Stimulated activated CD4-positive, alpha-beta T cell treated with anti-CD3 and anti-CD28 coated beads, Interleukin-1b, Interleukin-23, amount 100 ng/mL, for 24 hours (primary cell): Measurements from ENCODE around the gene SGF29.
"Not testable (repeated sequence)": the region's sequence is repeated elsewhere in the genome, so short reads cannot be mapped to it uniquely, and the experiment has no call there.

Experiments used
- DNase-seq, 4 experiments: peaks; one replicate each; pipeline ENCODE4 v3.0.0-alpha.2; 2020; ENCODE audit warnings: low read depth in 4 of 4, low spot score in 1 of 4

The SGF29 gene

GRCh38 chr16:28532940-28533647, 20.6 kb upstream of the SGF29 start:
- DNase-seq: no peak

DNA sequence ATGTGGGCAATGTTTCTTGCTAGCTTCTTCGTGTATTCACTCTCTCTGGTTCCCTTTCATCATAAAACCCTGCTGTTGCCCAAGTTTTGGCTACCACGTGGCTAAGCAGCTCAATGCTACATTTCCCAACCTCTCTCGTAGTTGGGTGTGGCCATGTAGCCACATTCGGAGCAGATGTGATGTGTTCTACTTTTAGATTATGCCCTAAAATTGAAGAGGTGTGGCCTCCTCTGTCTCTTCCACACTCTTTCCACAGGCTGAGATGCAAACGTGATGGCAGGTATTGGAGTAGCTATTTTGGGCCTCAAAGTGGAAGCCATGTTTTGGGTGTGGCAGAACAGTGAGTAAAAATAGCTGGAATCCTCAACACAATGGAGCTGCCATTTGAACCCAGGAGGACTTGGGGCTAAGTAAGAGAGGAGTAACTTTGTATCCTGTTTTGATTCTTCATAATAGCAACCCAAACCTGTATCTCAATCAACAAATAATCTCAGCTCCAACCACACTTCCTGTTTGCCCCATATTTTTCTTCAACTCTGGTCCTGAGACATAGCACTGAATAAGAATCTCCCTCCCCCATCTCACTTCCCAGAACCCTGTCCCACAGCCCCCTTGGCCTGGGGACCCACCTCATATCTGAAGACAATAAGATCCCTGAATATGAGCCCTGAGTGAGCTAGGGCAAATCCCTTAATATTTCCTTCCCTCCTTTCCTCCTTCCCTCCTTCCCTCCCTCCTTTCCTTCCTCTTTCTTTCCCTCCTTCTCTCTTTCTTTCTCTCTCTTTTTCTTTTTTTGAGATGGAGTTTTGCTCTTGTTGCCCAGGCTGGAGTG, 19.0 kb upstream of the SGF29 start:
- no peak for DNase-seq

DNA sequence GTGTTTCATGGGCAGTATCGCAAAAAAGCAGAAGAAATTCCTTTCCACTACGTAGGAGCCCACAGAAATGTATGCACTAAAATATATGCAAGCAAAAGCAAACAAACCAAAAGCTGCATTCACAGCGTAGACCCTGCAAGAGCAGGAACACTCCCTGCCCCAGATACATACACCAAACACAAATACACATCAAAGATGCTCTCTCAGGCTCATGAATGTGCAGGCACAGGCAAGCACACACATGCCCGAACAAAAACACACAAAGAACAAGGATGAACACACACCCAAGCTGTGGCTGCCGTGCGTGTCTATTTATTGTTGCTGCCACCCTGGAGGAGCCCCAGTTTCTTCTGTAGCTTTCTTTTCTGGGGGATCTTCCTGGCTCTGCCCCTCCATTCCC, 16.6 kb upstream of the SGF29 start:
- no peak for DNase-seq

GRCh38 chr16:28537964-28538732, 15.6 kb upstream of the SGF29 start:
- DNase-seq: no peak

GRCh38 chr16:28538733-28539596, 14.8 kb upstream of the SGF29 start, which contains the start of gene NUPR1:
Gene NUPR1 (minus strand): TSS chr16:28538974. CDS start chr16:28538907, 67 bp downstream.
- DNase-seq: no peak

- DNase-seq: no peak
These were observed 13.4 kb upstream of the SGF29 start for GRCh38 chr16:28540346-28540745.

GRCh38 chr16:28542646-28543045, 11.1 kb upstream of the SGF29 start:
- no peak for DNase-seq

GRCh38 chr16:28543072-28543471, 10.6 kb upstream of the SGF29 start:
- DNase-seq: no peak

DNA sequence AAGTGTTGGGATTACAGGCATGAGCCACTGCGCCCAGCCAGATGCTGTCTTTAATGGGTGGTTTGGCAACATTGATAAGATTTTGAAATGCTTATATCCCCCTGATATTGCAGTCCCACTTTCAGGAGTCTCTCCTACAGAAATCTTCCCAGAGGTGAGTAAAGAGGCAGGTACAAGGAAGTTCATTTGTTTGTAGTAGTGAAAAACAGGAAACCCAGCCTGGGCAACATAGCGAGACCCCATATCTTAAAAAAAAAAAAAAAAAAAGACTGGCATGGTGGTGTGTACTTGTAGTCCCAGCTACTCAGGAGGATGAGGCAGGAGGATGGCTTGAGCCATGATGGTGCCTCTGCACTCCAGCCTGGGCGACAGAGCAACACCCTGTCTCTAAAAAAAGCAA, 8.7 kb upstream of the SGF29 start:
- DNase-seq: no peak

- not testable (repeated sequence) for DNase-seq
These were observed 7.8 kb upstream of the SGF29 start for GRCh38 chr16:28545964-28546363.

DNA sequence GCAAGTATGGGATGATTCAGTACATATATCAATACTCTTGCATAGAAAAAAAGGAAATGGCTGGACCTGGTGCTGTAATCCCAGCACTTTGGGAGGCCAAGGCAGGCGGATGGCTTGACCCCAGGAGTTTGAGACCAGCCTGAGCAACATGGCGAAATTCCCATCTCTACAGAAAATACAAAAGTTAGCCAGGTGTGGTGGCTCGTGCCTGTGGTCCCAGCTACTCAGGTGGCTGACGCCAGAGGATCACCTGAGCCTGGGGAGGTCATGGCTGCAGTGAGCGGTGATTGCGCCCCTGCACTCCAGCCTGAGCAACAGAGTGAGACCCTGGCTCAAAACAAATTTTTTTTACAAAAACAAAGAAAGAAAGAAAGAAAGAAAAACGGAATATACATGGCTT, 7.1 kb upstream of the SGF29 start:
- no peak for DNase-seq

- DNase-seq: no peak
These were observed 5.4 kb upstream of the SGF29 start for GRCh38 chr16:28548306-28548802.

GRCh38 chr16:28549301-28549899, 4.3 kb upstream of the SGF29 start:
- DNase-seq: no peak

GRCh38 chr16:28554634-28555423, 1.1 kb downstream of the SGF29 start:
- no peak for DNase-seq

- no peak for DNase-seq
These were observed 1.8 kb downstream of the SGF29 start for GRCh38 chr16:28555561-28555960.

DNA sequence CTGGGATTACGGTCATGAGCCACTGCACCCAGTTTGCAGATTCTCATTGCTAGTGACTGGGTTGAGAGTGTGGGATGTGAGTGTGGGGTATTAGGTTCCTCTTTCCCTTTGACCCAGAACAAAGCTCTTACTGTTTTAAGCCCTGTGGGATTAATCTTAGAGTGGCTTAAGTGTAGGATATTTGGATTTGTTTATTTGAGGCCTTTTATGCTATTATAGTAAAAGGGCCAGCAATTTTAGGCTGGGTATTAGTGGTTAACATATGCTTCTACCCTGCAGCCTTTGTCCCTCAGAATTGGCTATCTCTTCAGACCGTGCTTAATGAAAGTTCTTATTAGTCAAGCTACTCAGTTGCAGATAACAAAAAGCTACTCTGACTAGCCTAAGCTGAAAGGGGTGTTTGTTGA, 3.2 kb downstream of the SGF29 start:
- no peak for DNase-seq

GRCh38 chr16:28558456-28558855, 4.7 kb downstream of the SGF29 start:
- no peak for DNase-seq

DNA sequence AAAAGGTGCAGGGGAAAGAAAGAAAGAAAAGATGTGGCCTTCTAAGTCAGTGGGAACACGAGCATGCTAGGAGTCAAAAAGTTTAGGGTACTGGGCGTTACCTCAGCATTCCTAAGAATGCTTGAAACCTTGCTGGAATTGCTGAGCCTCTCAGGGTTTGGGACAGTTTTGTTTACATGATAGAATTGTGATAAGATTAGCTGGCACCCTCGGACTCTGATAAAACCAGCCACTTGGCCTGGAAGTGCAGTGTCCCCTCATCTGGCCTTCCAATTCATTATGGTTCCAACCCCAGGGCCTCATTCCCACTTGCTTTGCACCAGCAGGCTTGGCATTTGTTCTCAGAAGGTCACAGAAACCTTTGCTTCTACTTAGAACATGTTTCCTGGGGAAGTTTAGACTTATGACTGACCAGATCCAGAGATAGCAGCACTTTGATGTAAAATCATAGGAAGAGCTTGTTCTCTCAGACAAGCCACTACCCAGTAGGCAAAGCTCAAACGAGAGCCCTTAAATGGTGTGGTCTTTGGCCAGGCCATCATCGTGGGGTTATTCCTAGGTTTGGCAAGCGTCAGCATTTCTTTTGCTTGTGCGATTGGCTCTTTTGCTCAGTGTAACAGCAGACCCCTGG, 8.0 kb downstream of the SGF29 start:
- DNase-seq: no peak

- DNase-seq: no peak
These were observed 8.5 kb downstream of the SGF29 start for GRCh38 chr16:28562199-28562598.
